OCI-LY7 (cell line): ENCODE data around the gene GAS7.

Source experiments
- EZH2phosphoT487 ChIP-seq: fragments of 200-600 bp; sonication (generic); IDR thresholded peaks from 2 replicates; pipeline ENCODE4 v1.6.1; 2018; ENCODE audit warnings: low read depth, borderline replicate concordance, mild to moderate bottlenecking, mixed run types, antibody characterized with exemption, low read length, moderate library complexity, mixed read lengths
- TF ChIP-seq, protein P1 (sequence below): fragments of 200-600 bp; sonication (generic); conservative IDR thresholded peaks from 2 replicates; pipeline ENCODE4 v1.5.1; 2014; ENCODE audit warnings: mild to moderate bottlenecking, antibody characterized with exemption, low read length, moderate library complexity, mixed read lengths

GRCh38 chr17:10119203-10120108 is 79.0 kb downstream of the GAS7 start:
- TF ChIP-seq, protein P1, sequence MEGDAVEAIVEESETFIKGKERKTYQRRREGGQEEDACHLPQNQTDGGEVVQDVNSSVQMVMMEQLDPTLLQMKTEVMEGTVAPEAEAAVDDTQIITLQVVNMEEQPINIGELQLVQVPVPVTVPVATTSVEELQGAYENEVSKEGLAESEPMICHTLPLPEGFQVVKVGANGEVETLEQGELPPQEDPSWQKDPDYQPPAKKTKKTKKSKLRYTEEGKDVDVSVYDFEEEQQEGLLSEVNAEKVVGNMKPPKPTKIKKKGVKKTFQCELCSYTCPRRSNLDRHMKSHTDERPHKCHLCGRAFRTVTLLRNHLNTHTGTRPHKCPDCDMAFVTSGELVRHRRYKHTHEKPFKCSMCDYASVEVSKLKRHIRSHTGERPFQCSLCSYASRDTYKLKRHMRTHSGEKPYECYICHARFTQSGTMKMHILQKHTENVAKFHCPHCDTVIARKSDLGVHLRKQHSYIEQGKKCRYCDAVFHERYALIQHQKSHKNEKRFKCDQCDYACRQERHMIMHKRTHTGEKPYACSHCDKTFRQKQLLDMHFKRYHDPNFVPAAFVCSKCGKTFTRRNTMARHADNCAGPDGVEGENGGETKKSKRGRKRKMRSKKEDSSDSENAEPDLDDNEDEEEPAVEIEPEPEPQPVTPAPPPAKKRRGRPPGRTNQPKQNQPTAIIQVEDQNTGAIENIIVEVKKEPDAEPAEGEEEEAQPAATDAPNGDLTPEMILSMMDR = no peak
- TF ChIP-seq EZH2phosphoT487 = no peak
